Endothelial cell of umbilical vein (primary cell): ENCODE measurements around the gene C3. TPM values are rescaled to one million over a fixed set of nuclear protein-coding genes. Genes with fewer than 3 reads are reported as not detected.
"Not testable (repeated sequence)": the region's sequence is repeated elsewhere in the genome, so short reads cannot be mapped to it uniquely, and the experiment has no call there.

Experiments
- BruUV-seq: library from RNA; stranded (reverse); fragments of 400-500 nt; replicated peaks from 2 replicates; lab custom pipeline; 2021; lab: Mats Ljungman, UMichigan
- CTCF ChIA-PET: fragments of 300-600, 350-600 bp; sonication (Branson Sonifier 250); formaldehyde crosslinking; loops from one replicate; lab custom pipeline; 2021; ENCODE audit warnings: antibody characterized with exemption, inconsistent platforms; lab: Charles Lee
- POLR2A ChIA-PET: fragments of 300-600, 350-600 bp; sonication (Branson Sonifier 250); formaldehyde crosslinking; loops from one replicate; lab custom pipeline; 2021; ENCODE audit warnings: antibody characterized with exemption, inconsistent platforms; lab: Charles Lee
- DNase-seq: peaks from one replicate; pipeline ENCODE4 v3.0.0-alpha.2; 2011; ENCODE audit warnings: low read depth, low spot score
- FAIRE-seq: peaks from 2 replicates; lab custom pipeline; 2011; peaks lifted over from hg19 to GRCh38; lab: Jason Lieb, UNC
- H2AFZ ChIP-seq: 2 replicates; pipeline ENCODE4 v1.6.0; 2012; ENCODE audit warnings: low read depth, low read length, control low read depth, inconsistent platforms
- H3K27ac ChIP-seq: 2 replicates; pipeline ENCODE4 v1.5.1; 2011; ENCODE audit warnings: low read depth, mild to moderate bottlenecking, control low read depth, low read length, moderate library complexity; ENCODE audit not compliant: insufficient read depth
- H3K27me3 ChIP-seq, 2 experiments: 2 replicates each; pipeline versions ENCODE4 v1.6.0 to v1.6.1; 2011; ENCODE audit warnings: low read length in 2 of 2, mixed read lengths in 1 of 2; ENCODE audit not compliant: control insufficient read depth in 2 of 2, insufficient read depth in 2 of 2
- H3K36me3 ChIP-seq, 2 experiments: 2 replicates in 1 of 2; 3 replicates in 1 of 2; pipeline ENCODE4 v1.5.1; 2011; ENCODE audit warnings: low read length in 2 of 2, mild to moderate bottlenecking in 1 of 2, moderate library complexity in 1 of 2; ENCODE audit not compliant: control insufficient read depth in 2 of 2, insufficient read depth in 2 of 2; ENCODE audit errors: extremely low read depth in 1 of 2
- H3K4me1 ChIP-seq: 3 replicates; pipeline ENCODE4 v1.5.1; 2011; ENCODE audit warnings: mild to moderate bottlenecking, low read length; ENCODE audit not compliant: control insufficient read depth, insufficient read depth; ENCODE audit errors: extremely low read depth
- H3K4me2 ChIP-seq: 2 replicates; pipeline ENCODE4 v1.6.1; 2011; ENCODE audit warnings: low read length, control low read depth, mixed read lengths; ENCODE audit not compliant: insufficient read depth
- H3K4me3 ChIP-seq, 3 experiments: fragments of 200-600 bp in 1 of 3; sonication (generic), shearing (Covaris generic) in 1 of 3; replicated peaks in 1 of 3; 2 replicates each; pipeline ENCODE4 v1.5.1; 2011 to 2016; ENCODE audit warnings: control low read depth in 3 of 3, low read length in 3 of 3, mild to moderate bottlenecking in 2 of 3, inconsistent platforms in 1 of 3, low read depth in 1 of 3, moderate library complexity in 1 of 3; ENCODE audit not compliant: insufficient read depth in 1 of 3
- H3K79me2 ChIP-seq: 2 replicates; pipeline ENCODE4 v1.6.0; 2012; ENCODE audit warnings: low read length, inconsistent platforms; ENCODE audit not compliant: control insufficient read depth, insufficient read depth
- H3K9ac ChIP-seq: replicated peaks from 2 replicates; pipeline ENCODE3; 2011; ENCODE audit warnings: low read length, control low read depth; ENCODE audit not compliant: insufficient read depth; ENCODE audit errors: extremely low read depth
- H3K9me1 ChIP-seq: replicated peaks from 3 replicates; pipeline ENCODE4 v1.6.0; 2011; ENCODE audit warnings: mild to moderate bottlenecking, low read length; ENCODE audit not compliant: control insufficient read depth, insufficient read depth; ENCODE audit errors: extremely low read depth
- H3K9me3 ChIP-seq: replicated peaks from 2 replicates; pipeline ENCODE4 v1.5.1; 2012; ENCODE audit warnings: low read length, inconsistent platforms; ENCODE audit not compliant: control insufficient read depth, insufficient read depth
- H4K20me1 ChIP-seq: replicated peaks from 2 replicates; pipeline ENCODE3; 2011; ENCODE audit warnings: mild to moderate bottlenecking, low read length; ENCODE audit not compliant: control insufficient read depth, insufficient read depth; ENCODE audit errors: extremely low read depth
- EZH2 ChIP-seq: IDR thresholded peaks from 2 replicates; pipeline ENCODE4 v1.6.1; 2012; ENCODE audit warnings: borderline replicate concordance, low read depth, mild to moderate bottlenecking, moderate library complexity, low read length, inconsistent platforms; ENCODE audit not compliant: severe bottlenecking
- FOS ChIP-seq: IDR thresholded peaks from 2 replicates; pipeline ENCODE4 v1.6.1; 2011; ENCODE audit warnings: mild to moderate bottlenecking, low read length, moderate library complexity, borderline replicate concordance; ENCODE audit not compliant: insufficient read depth
- GATA2 ChIP-seq: IDR thresholded peaks from 2 replicates; pipeline ENCODE4 v1.7.0; 2011; ENCODE audit warnings: low read depth, mild to moderate bottlenecking, moderate library complexity, mixed read lengths, low read length; ENCODE audit not compliant: insufficient read length, insufficient read depth
- JUN ChIP-seq: IDR thresholded peaks from 2 replicates; pipeline ENCODE4 v1.6.1; 2011; ENCODE audit warnings: borderline replicate concordance, low read depth; ENCODE audit not compliant: insufficient read length, insufficient read depth
- MAX ChIP-seq: IDR thresholded peaks from 2 replicates; pipeline ENCODE4 v1.6.1; 2011; ENCODE audit not compliant: insufficient read depth, insufficient read length
- MYC ChIP-seq: IDR thresholded peaks from one replicate; pipeline ENCODE4 v1.6.1; 2011; ENCODE audit warnings: mild to moderate bottlenecking, low read depth, low read length
- POLR2A ChIP-seq: IDR thresholded peaks from 2 replicates; pipeline ENCODE4 v1.6.1; 2012; ENCODE audit warnings: low read depth, mild to moderate bottlenecking, control low read depth, low read length
- POLR2AphosphoS5 ChIP-seq: IDR thresholded peaks from 2 replicates; pipeline ENCODE4 v1.6.1; 2012; ENCODE audit warnings: low read depth, mild to moderate bottlenecking, control low read depth, low read length, moderate library complexity; ENCODE audit not compliant: insufficient read depth
- dilution Hi-C: fragments of 300-500 bp; cut with MboI; formaldehyde crosslinking; loops from one replicate; pipeline ENCODE4 v1.15.0; 2019; ENCODE audit warnings: low sequenced_read_pairs; ENCODE audit not compliant: extremely low pct_ligation_motif_present
- intact Hi-C: fragments of 100-400 bp; cut with micrococcal nuclease; formaldehyde crosslinking; loops from one replicate; pipeline ENCODE4 v1.10.0; 2022
- polyA plus RNA-seq, 4 experiments: library from polyadenylated mRNA; depleted of rRNA in 3 of 4; stranded (reverse) in 3 of 4; unstranded in 1 of 4; fragments of >200 nt; gene quantifications; 2 replicates each; pipeline versions ENCODE4 v1.2.1 to v1.2.3, GENCODE V29; 2011 to 2012; ENCODE audit warnings: missing spikeins in 1 of 4
- total RNA-seq: library from RNA; stranded (reverse); gene quantifications from 2 replicates; pipeline ENCODE4 v1.2.3, GENCODE V29; 2021
- TF ChIP-seq, protein P1 (sequence below), 2 donors: IDR thresholded peaks; 1 replicate in 1 of 2; 2 replicates in 1 of 2; pipeline ENCODE4 v1.5.1; 2011; ENCODE audit warnings: low read length in 2 of 2, mild to moderate bottlenecking in 2 of 2, moderate library complexity in 2 of 2, control low read depth in 1 of 2, inconsistent platforms in 1 of 2, low read depth in 1 of 2; ENCODE audit not compliant: insufficient read depth in 1 of 2; ENCODE audit errors: extremely low read depth in 1 of 2

Gene C3
- total and polyA plus RNA-seq, 2 donors (not counting 3 experiments of a cell fraction or from before 2014, with no cell fraction given), result 0.23 TPM; not detected in 1

DNA sequence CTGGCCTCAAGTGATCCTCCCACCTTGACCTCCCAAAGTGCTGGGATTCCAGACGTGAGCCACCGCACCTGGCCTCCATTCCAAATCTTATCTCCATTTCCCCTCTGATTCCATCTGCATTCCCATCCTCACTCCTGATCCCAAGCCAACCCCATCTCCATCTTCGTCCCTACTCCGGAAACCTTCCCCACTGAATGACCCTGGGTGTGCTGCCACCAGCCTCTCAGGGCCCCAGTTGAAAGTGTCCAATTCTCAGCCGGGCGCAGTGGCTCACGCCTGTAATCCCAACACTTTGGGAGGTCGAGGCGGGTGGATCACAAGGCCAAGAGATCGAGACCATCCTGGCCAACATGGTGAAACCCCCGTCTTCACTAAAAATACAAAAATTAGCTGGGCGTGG, 11.5 kb downstream of the C3 start:
- H3K79me2 ChIP-seq, H3K9me3 ChIP-seq, intact Hi-C loops, H3K9ac ChIP-seq, H3K27me3 ChIP-seq, H3K9me1 ChIP-seq, H3K4me1 ChIP-seq, H2AFZ ChIP-seq, H4K20me1 ChIP-seq, H3K27ac ChIP-seq, H3K36me3 ChIP-seq, dilution Hi-C loops, H3K4me2 ChIP-seq, DNase-seq, FAIRE-seq, POLR2A ChIA-PET, H3K4me3 ChIP-seq, BruUV-seq: not testable (repeated sequence)
- CTCF ChIA-PET, result interaction anchor here (1.5 kb wide), 1 partner anchor 155 kb away, joined by 4 read pairs; no protein-coding TSS in a partner anchor

- H3K9me3 ChIP-seq, result no peaks in the 10 kb centered on the region
- H3K4me2 ChIP-seq, result no peak overlapping the region
- intact Hi-C loops, result no loop called here
- FAIRE-seq, result no peak
- no peak overlapping the region for H3K9ac ChIP-seq
- ChIA-PET CTCF (interaction anchor here (0.6 to 1.5 kb wide), 2 partner anchors 155 to 436 kb away, joined by 3 to 4 read pairs; no protein-coding TSS in a partner anchor), POLR2A (no interaction called here)
- no peaks in the 10 kb centered on the region for H3K79me2 ChIP-seq
- no peaks in the 10 kb centered on the region for H3K4me1 ChIP-seq
- dilution Hi-C loops, result no loop called here
- no peaks in the 10 kb centered on the region for H3K9me1 ChIP-seq
- H3K27ac ChIP-seq, result no peak overlapping the region
- H3K4me3 ChIP-seq, result no peak overlapping the region
- TF ChIP-seq MAX, result no peak
- TF ChIP-seq MYC, result no peak
- TF ChIP-seq POLR2AphosphoS5, result no peak
- TF ChIP-seq EZH2, result no peak
- TF ChIP-seq, protein P1, sequence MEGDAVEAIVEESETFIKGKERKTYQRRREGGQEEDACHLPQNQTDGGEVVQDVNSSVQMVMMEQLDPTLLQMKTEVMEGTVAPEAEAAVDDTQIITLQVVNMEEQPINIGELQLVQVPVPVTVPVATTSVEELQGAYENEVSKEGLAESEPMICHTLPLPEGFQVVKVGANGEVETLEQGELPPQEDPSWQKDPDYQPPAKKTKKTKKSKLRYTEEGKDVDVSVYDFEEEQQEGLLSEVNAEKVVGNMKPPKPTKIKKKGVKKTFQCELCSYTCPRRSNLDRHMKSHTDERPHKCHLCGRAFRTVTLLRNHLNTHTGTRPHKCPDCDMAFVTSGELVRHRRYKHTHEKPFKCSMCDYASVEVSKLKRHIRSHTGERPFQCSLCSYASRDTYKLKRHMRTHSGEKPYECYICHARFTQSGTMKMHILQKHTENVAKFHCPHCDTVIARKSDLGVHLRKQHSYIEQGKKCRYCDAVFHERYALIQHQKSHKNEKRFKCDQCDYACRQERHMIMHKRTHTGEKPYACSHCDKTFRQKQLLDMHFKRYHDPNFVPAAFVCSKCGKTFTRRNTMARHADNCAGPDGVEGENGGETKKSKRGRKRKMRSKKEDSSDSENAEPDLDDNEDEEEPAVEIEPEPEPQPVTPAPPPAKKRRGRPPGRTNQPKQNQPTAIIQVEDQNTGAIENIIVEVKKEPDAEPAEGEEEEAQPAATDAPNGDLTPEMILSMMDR (IDR thresholded peaks at IDR 0.05; ENCODE audit: extremely low read depth in 1 of 2, insufficient read depth in 1 of 2, low read depth in 1 of 2, low read length in 2 of 2), result no peak
- no peak for TF ChIP-seq GATA2
- no peak for TF ChIP-seq JUN
- TF ChIP-seq FOS, result no peak
- no peak for TF ChIP-seq POLR2A
- DNase-seq, result no peak
- no TSS peak for BruUV-seq
- no peak overlapping the region for H2AFZ ChIP-seq
- H3K36me3 ChIP-seq, result no peaks in the 10 kb centered on the region
- peaks cover 2 to 5% of the 10 kb centered on the region in 2 experiments for H3K27me3 ChIP-seq
- H4K20me1 ChIP-seq, result no peaks in the 10 kb centered on the region
These were observed 12.1 kb downstream of the C3 start for GRCh38 chr19:6708346-6708745.
